PC-9 (cell line): ENCODE data around the gene NR5A1. TPM values are rescaled to one million over a fixed set of nuclear protein-coding genes. Genes with fewer than 3 reads are reported as not detected.

ENCODE experiments used
- BruUV-seq: library from RNA; stranded (reverse); fragments of 400-500 nt; replicated peaks from 2 replicates; lab custom pipeline; 2021; lab: Mats Ljungman, UMichigan
- CTCF ChIA-PET: fragments of 300-600 bp; sonication (Branson Sonifier 250); formaldehyde crosslinking; loops from one replicate; lab custom pipeline; 2022; ENCODE audit warnings: antibody characterized with exemption; lab: Charles Lee
- POLR2A ChIA-PET: fragments of 300-600 bp; sonication (Branson Sonifier 250); formaldehyde crosslinking; loops from one replicate; lab custom pipeline; 2022; ENCODE audit warnings: antibody characterized with exemption; ENCODE audit not compliant: unreplicated experiment; lab: Charles Lee
- DNase-seq, 2 experiments: peaks; one replicate each; pipeline versions ENCODE4 v3.0.0 to v3.0.0-alpha.2; 2015 to 2022; ENCODE audit warnings: mixed read lengths in 1 of 2
- H2AFZ ChIP-seq: fragments of 200-600 bp; sonication (generic); 2 replicates; pipeline ENCODE4 v1.8.1; 2017; ENCODE audit warnings: antibody characterized with exemption
- H3F3A ChIP-seq: fragments of 200-600 bp; sonication (generic); 2 replicates; pipeline ENCODE4 v1.8.1; 2017; ENCODE audit warnings: antibody characterized with exemption, mild to moderate bottlenecking, low read depth; ENCODE audit not compliant: insufficient read depth
- H3K27ac ChIP-seq: fragments of 200-600 bp; sonication (generic); 2 replicates; pipeline ENCODE4 v1.6.1; 2016; ENCODE audit warnings: mixed run types
- H3K27me3 ChIP-seq: fragments of 200-600 bp; sonication (generic); 2 replicates; pipeline ENCODE4 v1.6.1; 2016; ENCODE audit warnings: low read depth, mixed run types; ENCODE audit not compliant: insufficient read depth
- H3K36me3 ChIP-seq: fragments of 200-600 bp; sonication (generic); 2 replicates; pipeline ENCODE4 v1.6.1; 2016; ENCODE audit warnings: low read depth, mixed run types
- H3K4me1 ChIP-seq: fragments of 200-600 bp; sonication (generic); replicated peaks from 2 replicates; pipeline ENCODE4 v1.6.1; 2016; ENCODE audit warnings: mixed run types; ENCODE audit not compliant: insufficient read depth
- H3K4me2 ChIP-seq: fragments of 200-600 bp; sonication (generic); 2 replicates; pipeline ENCODE4 v1.6.1; 2017; ENCODE audit warnings: mixed run types
- H3K4me3 ChIP-seq: fragments of 200-600 bp; sonication (generic); 2 replicates; pipeline ENCODE4 v1.6.1; 2016; ENCODE audit warnings: mixed run types
- H3K79me2 ChIP-seq: fragments of 200-600 bp; sonication (generic); 2 replicates; pipeline ENCODE4 v1.6.1; 2017; ENCODE audit warnings: low read depth, mixed run types
- H3K9me2 ChIP-seq: fragments of 200-600 bp; sonication (generic); 2 replicates; pipeline ENCODE4 v1.8.1; 2017; ENCODE audit warnings: mild to moderate bottlenecking; ENCODE audit not compliant: insufficient read depth
- H3K9me3 ChIP-seq: fragments of 200-600 bp; sonication (generic); 2 replicates; pipeline ENCODE4 v1.8.1; 2016; ENCODE audit warnings: low read depth; ENCODE audit not compliant: insufficient read depth
- H4K20me1 ChIP-seq: fragments of 200-600 bp; sonication (generic); 2 replicates; pipeline ENCODE4 v1.8.1; 2017; ENCODE audit not compliant: insufficient read depth
- CTCF ChIP-seq: fragments of 200-600 bp; sonication (generic); conservative IDR thresholded peaks from 2 replicates; pipeline ENCODE4 v1.6.1; 2017; ENCODE audit warnings: mixed run types, antibody characterized with exemption, mild to moderate bottlenecking, moderate library complexity
- EZH2 ChIP-seq: fragments of 200-600 bp; sonication (generic); IDR thresholded peaks from 2 replicates; pipeline ENCODE4 v1.8.0; 2017; ENCODE audit warnings: antibody characterized with exemption, low read depth
- intact Hi-C: fragments of 100-400 bp; cut with micrococcal nuclease; formaldehyde crosslinking; loops from one replicate; pipeline ENCODE4 v1.10.0; 2022; ENCODE audit not compliant: unreplicated experiment
- total RNA-seq: library from RNA; stranded (reverse); gene quantifications from 2 replicates; pipeline ENCODE4 v1.2.3, GENCODE V29; 2021

The NR5A1 gene
- total RNA-seq, 1 experiment from 2014 or later: 0.15 TPM

- no peaks in the 10 kb centered on the region for H3K9me3 ChIP-seq
- POLR2A ChIA-PET: no interaction called here
- intact Hi-C loops: no loop called here
- no peak for DNase-seq
- no peaks in the 10 kb centered on the region for H3K27me3 ChIP-seq
- no peak overlapping the region for H2AFZ ChIP-seq
- H4K20me1 ChIP-seq: no peaks in the 10 kb centered on the region
- H3K9me2 ChIP-seq: no peaks in the 10 kb centered on the region
- CTCF ChIA-PET: no interaction called here
- H3K36me3 ChIP-seq: no peaks in the 10 kb centered on the region
- H3K4me3 ChIP-seq: no peak overlapping the region
- H3K27ac ChIP-seq: no peak overlapping the region
- H3K4me1 ChIP-seq: no peaks in the 10 kb centered on the region
- no peaks in the 10 kb centered on the region for H3K79me2 ChIP-seq
- TF ChIP-seq CTCF (no peak), EZH2 (no peak)
- BruUV-seq: no TSS peak
- no peak overlapping the region for H3K4me2 ChIP-seq
- H3F3A ChIP-seq: no peaks in the 10 kb centered on the region
These were observed 39.7 kb downstream of the NR5A1 start for GRCh38 chr9:124467410-124468060.

- no peaks in the 10 kb centered on the region for H3K27me3 ChIP-seq
- intact Hi-C loops: no loop called here
- H3K4me1 ChIP-seq: no peaks in the 10 kb centered on the region
- H3F3A ChIP-seq: no peaks in the 10 kb centered on the region
- H3K36me3 ChIP-seq: no peaks in the 10 kb centered on the region
- no peak overlapping the region for H3K4me3 ChIP-seq
- no peaks in the 10 kb centered on the region for H3K79me2 ChIP-seq
- H3K4me2 ChIP-seq: no peak overlapping the region
- no peaks in the 10 kb centered on the region for H3K9me3 ChIP-seq
- DNase-seq: no peak
- H3K27ac ChIP-seq: no peak overlapping the region
- no peak overlapping the region for H2AFZ ChIP-seq
- H4K20me1 ChIP-seq: no peaks in the 10 kb centered on the region
- no peak for TF ChIP-seq CTCF
- no peak for TF ChIP-seq EZH2
- CTCF ChIA-PET: no interaction called here
- no peaks in the 10 kb centered on the region for H3K9me2 ChIP-seq
- POLR2A ChIA-PET: interaction anchor here (0.6 kb wide), 1 partner anchor 25 kb away, joined by 5 read pairs; no protein-coding TSS in a partner anchor
- no TSS peak for BruUV-seq
These were observed 41.5 kb downstream of the NR5A1 start for GRCh38 chr9:124465736-124466135.

- no peaks in the 10 kb centered on the region for H3K9me2 ChIP-seq
- ChIA-PET CTCF (no interaction called here), POLR2A (interaction anchor here (0.7 kb wide), 1 partner anchor 9 kb away, joined by 3 read pairs; no protein-coding TSS in a partner anchor)
- no peaks in the 10 kb centered on the region for H3K4me1 ChIP-seq
- TF ChIP-seq EZH2: no peak
- TF ChIP-seq CTCF: no peak
- H3K36me3 ChIP-seq: no peaks in the 10 kb centered on the region
- no peaks in the 10 kb centered on the region for H3K9me3 ChIP-seq
- no peaks in the 10 kb centered on the region for H4K20me1 ChIP-seq
- DNase-seq: no peak
- H3K79me2 ChIP-seq: no peaks in the 10 kb centered on the region
- BruUV-seq: no TSS peak
- H3K27ac ChIP-seq: no peak overlapping the region
- H3F3A ChIP-seq: no peaks in the 10 kb centered on the region
- no peak overlapping the region for H3K4me3 ChIP-seq
- H3K4me2 ChIP-seq: no peak overlapping the region
- intact Hi-C loops: no loop called here
- H3K27me3 ChIP-seq: no peaks in the 10 kb centered on the region
- no peak overlapping the region for H2AFZ ChIP-seq
These were observed 44.5 kb downstream of the NR5A1 start for GRCh38 chr9:124462739-124463138.
